OCI-LY1 (cell line): Measurements from ENCODE around the gene RAB11A.

Source experiments
- H2AFZ ChIP-seq: fragments of 200-600 bp; sonication (generic), shearing (Covaris generic); 2 replicates; pipeline ENCODE4 v1.6.0; 2014; ENCODE audit warnings: antibody characterized with exemption, mild to moderate bottlenecking, low read length
- H3F3A ChIP-seq: fragments of 200-600 bp; sonication (generic), shearing (Covaris generic); 2 replicates; pipeline ENCODE4 v1.6.0; 2014; ENCODE audit warnings: mild to moderate bottlenecking, antibody characterized with exemption, low read length, moderate library complexity; ENCODE audit not compliant: insufficient read depth
- H3K27ac ChIP-seq: fragments of 200-600 bp; sonication (generic); 2 replicates; pipeline ENCODE4 v1.5.1; 2014; ENCODE audit warnings: low read length, mixed run types, mild to moderate bottlenecking, low read depth; ENCODE audit not compliant: poor library complexity, severe bottlenecking
- H3K27me3 ChIP-seq: fragments of 200-600 bp; sonication (generic); 2 replicates; pipeline ENCODE4 v1.6.0; 2014; ENCODE audit warnings: antibody characterized with exemption, mild to moderate bottlenecking, low read length, moderate library complexity; ENCODE audit not compliant: insufficient read depth
- H3K36me3 ChIP-seq: fragments of 200-600 bp; sonication (generic); 2 replicates; pipeline ENCODE4 v1.6.1; 2014; ENCODE audit warnings: mild to moderate bottlenecking, antibody characterized with exemption, low read length, moderate library complexity, mixed read lengths; ENCODE audit not compliant: insufficient read depth
- H3K4me1 ChIP-seq: fragments of 200-600 bp; sonication (generic); 2 replicates; pipeline ENCODE4 v1.5.1; 2014; ENCODE audit warnings: mild to moderate bottlenecking, low read length, moderate library complexity; ENCODE audit not compliant: insufficient read depth, severe bottlenecking
- H3K4me2 ChIP-seq: fragments of 200-600 bp; sonication (generic), shearing (Covaris generic); 2 replicates; pipeline ENCODE4 v1.6.1; 2014; ENCODE audit warnings: low read length
- H3K4me3 ChIP-seq: fragments of 200-600 bp; sonication (generic); 2 replicates; pipeline ENCODE4 v1.5.1; 2014; ENCODE audit warnings: low read length, low read depth, mild to moderate bottlenecking, mixed read lengths; ENCODE audit not compliant: poor library complexity, severe bottlenecking
- H3K79me2 ChIP-seq: fragments of 200-600 bp; shearing (Covaris generic); 2 replicates; pipeline ENCODE4 v1.6.1; 2016; ENCODE audit warnings: mixed run types, low read length, mixed read lengths; ENCODE audit not compliant: insufficient read depth
- H3K9ac ChIP-seq: fragments of 200-600 bp; sonication (generic), shearing (Covaris generic); 2 replicates; pipeline ENCODE4 v1.6.1; 2014; ENCODE audit warnings: mild to moderate bottlenecking, low read length, mixed read lengths
- H3K9me2 ChIP-seq: fragments of 200-600 bp; sonication (generic), shearing (Covaris generic); 2 replicates; pipeline ENCODE4 v1.6.1; 2014; ENCODE audit warnings: low read depth, mild to moderate bottlenecking, low read length, mixed read lengths
- H3K9me3 ChIP-seq: fragments of 200-600 bp; shearing (Covaris generic); 2 replicates; pipeline ENCODE4 v1.6.1; 2014; ENCODE audit warnings: low read length, mixed read lengths
- H4K20me1 ChIP-seq: fragments of 200-600 bp; sonication (generic), shearing (Covaris generic); 2 replicates; pipeline ENCODE4 v1.6.0; 2016; ENCODE audit warnings: mild to moderate bottlenecking, low read length; ENCODE audit not compliant: insufficient read depth
- CTCF ChIP-seq: fragments of 200-600 bp; sonication (generic), shearing (Covaris generic); IDR thresholded peaks from 2 replicates; pipeline ENCODE4 v1.5.1; 2017; ENCODE audit warnings: mild to moderate bottlenecking, antibody characterized with exemption, low read length, moderate library complexity, mixed read lengths
- EZH2 ChIP-seq: fragments of 200-600 bp; sonication (generic), shearing (Covaris generic); IDR thresholded peaks from 2 replicates; pipeline ENCODE4 v1.8.0; 2017; ENCODE audit warnings: borderline replicate concordance, mixed run types, mild to moderate bottlenecking, antibody characterized with exemption, low read length, moderate library complexity, mixed read lengths

The RAB11A gene

GRCh38 chr15:65873256-65873655 lies 4.0 kb downstream of the RAB11A start:
- H3K4me2 ChIP-seq: no peak overlapping the region
- H4K20me1 ChIP-seq: no peaks in the 10 kb centered on the region
- no peaks in the 10 kb centered on the region for H3K9me2 ChIP-seq
- TF ChIP-seq EZH2 (no peak), CTCF (no peak)
- H3K27me3 ChIP-seq: no peaks in the 10 kb centered on the region
- no peak overlapping the region for H3K4me3 ChIP-seq
- H3K36me3 ChIP-seq: peaks cover 33% of the 10 kb centered on the region
- H3K9ac ChIP-seq: no peak overlapping the region
- H3F3A ChIP-seq: no peaks in the 10 kb centered on the region
- no peaks in the 10 kb centered on the region for H3K9me3 ChIP-seq
- H3K79me2 ChIP-seq: peaks cover 72% of the 10 kb centered on the region
- H3K27ac ChIP-seq: no peak overlapping the region
- H2AFZ ChIP-seq: no peak overlapping the region
- H3K4me1 ChIP-seq: peaks cover 21% of the 10 kb centered on the region

GRCh38 chr15:65875458-65875857 lies 6.2 kb downstream of the RAB11A start:
- TF ChIP-seq CTCF (no peak), EZH2 (no peak)
- Histone ChIP-seq H3K79me2 (peaks cover 64% of the 10 kb centered on the region), H3K9me2 (no peaks in the 10 kb centered on the region), H3K9ac (no peak overlapping the region), H3F3A (no peaks in the 10 kb centered on the region), H3K4me1 (peaks cover 15% of the 10 kb centered on the region), H4K20me1 (no peaks in the 10 kb centered on the region), H3K4me2 (no peak overlapping the region), H3K4me3 (no peak overlapping the region), H3K27ac (no peak overlapping the region), H3K27me3 (no peaks in the 10 kb centered on the region), H2AFZ (no peak overlapping the region), H3K9me3 (no peaks in the 10 kb centered on the region), H3K36me3 (peaks cover 53% of the 10 kb centered on the region)

GRCh38 chr15:65877749-65878148 lies 8.5 kb downstream of the RAB11A start:
- Histone ChIP-seq H3K9me2 (no peaks in the 10 kb centered on the region), H4K20me1 (no peaks in the 10 kb centered on the region), H2AFZ (no peak overlapping the region), H3K27me3 (no peaks in the 10 kb centered on the region), H3K4me1 (peaks cover 18% of the 10 kb centered on the region), H3K9me3 (no peaks in the 10 kb centered on the region), H3K79me2 (peaks cover 42% of the 10 kb centered on the region), H3K4me2 (no peak overlapping the region), H3K36me3 (peaks cover 64% of the 10 kb centered on the region), H3F3A (no peaks in the 10 kb centered on the region), H3K4me3 (no peak overlapping the region), H3K27ac (no peak overlapping the region), H3K9ac (no peak overlapping the region)
- TF ChIP-seq CTCF (no peak), EZH2 (no peak)
